ENCODE data around the gene UBE2D4. TPM values are rescaled to one million over a fixed set of nuclear protein-coding genes. Genes with fewer than 3 reads are reported as not detected.

The UBE2D4 gene
- total RNA-seq, 1 experiment from 2014 or later, result 2.4 TPM

- Mint-ChIP-seq H3K36me3 (peaks cover 3% of the 10 kb centered on the region; the same call in 1 of the 2 replicates), H3K4me1 (no peaks in the 10 kb centered on the region), H3K27me3 (ENCODE audit: low read depth) (no peaks in the 10 kb centered on the region), H3K27ac (no peak overlapping the region), H3K9me3 (no peaks in the 10 kb centered on the region), H3K4me3 (no peak overlapping the region)
- POLR2A ChIA-PET, result no interaction called here
- DNase-seq (ENCODE audit: low spot score) (no peak), ATAC-seq (no peak)
- CTCF ChIA-PET, result interaction anchor here (0.7 kb wide), 1 partner anchor 14 kb away, joined by 4 read pairs; no protein-coding TSS in a partner anchor
- TF ChIP-seq ZNF317 (CRISPR knock-in tag; IDR thresholded peaks at IDR 0.05; ENCODE audit: borderline replicate concordance, low read depth) (no peak), ZNF219 (CRISPR knock-in tag; IDR thresholded peaks at IDR 0.05; ENCODE audit: borderline replicate concordance) (no peak), ERG (CRISPR knock-in tag; IDR thresholded peaks at IDR 0.05) (no peak), AR (CRISPR knock-in tag; IDR thresholded peaks at IDR 0.05) (no peak), STAT6 (CRISPR knock-in tag; conservative IDR thresholded peaks at IDR 0.05; ENCODE audit: low read depth) (no peak), ESRRA (CRISPR knock-in tag; IDR thresholded peaks at IDR 0.05; ENCODE audit: borderline replicate concordance) (no peak), GRHL2 (CRISPR knock-in tag; IDR thresholded peaks at IDR 0.05; ENCODE audit: insufficient replicate concordance, severe bottlenecking) (no peak), ZNF138 (CRISPR knock-in tag; conservative IDR thresholded peaks at IDR 0.05) (no peak), JAZF1 (CRISPR knock-in tag; IDR thresholded peaks at IDR 0.05) (no peak)
Observed at GRCh38 chr7:43890468-43890867, 35.8 kb upstream of the UBE2D4 start.

- no peak for ATAC-seq
- H3K36me3 Mint-ChIP-seq, result no peaks in the 10 kb centered on the region
- no peaks in the 10 kb centered on the region for H3K27me3 Mint-ChIP-seq (ENCODE audit: low read depth)
- DNase-seq (ENCODE audit: low spot score), result no peak
- no peak overlapping the region for H3K27ac Mint-ChIP-seq
- peaks cover 4% of the 10 kb centered on the region; the same call in 1 of the 2 replicates for H3K9me3 Mint-ChIP-seq
- no peak overlapping the region for H3K4me3 Mint-ChIP-seq
- ChIA-PET CTCF (interaction anchor here (1.6 kb wide), 1 partner anchor 11 kb away, joined by 3 read pairs; no protein-coding TSS in a partner anchor), POLR2A (no interaction called here)
- TF ChIP-seq NFYB (CRISPR knock-in tag; conservative IDR thresholded peaks at IDR 0.05; ENCODE audit: low read depth), result no peak
- no peak for TF ChIP-seq ATF3 (CRISPR knock-in tag; conservative IDR thresholded peaks at IDR 0.05)
- TF ChIP-seq E2F4 (CRISPR knock-in tag; IDR thresholded peaks at IDR 0.05; ENCODE audit: borderline replicate concordance, low read depth), result no peak
- no peak for TF ChIP-seq ZNF423 (CRISPR knock-in tag; IDR thresholded peaks at IDR 0.05)
- TF ChIP-seq JAZF1 (CRISPR knock-in tag; IDR thresholded peaks at IDR 0.05), result no peak
- no peak for TF ChIP-seq GTF2I (CRISPR knock-in tag; conservative IDR thresholded peaks at IDR 0.05)
- no peak for TF ChIP-seq USF2 (CRISPR knock-in tag; IDR thresholded peaks at IDR 0.05)
- TF ChIP-seq USF1 (CRISPR knock-in tag; IDR thresholded peaks at IDR 0.05), result no peak
- no peak for TF ChIP-seq ZNF232 (CRISPR knock-in tag; IDR thresholded peaks at IDR 0.05)
- no peak for TF ChIP-seq ATF2 (CRISPR knock-in tag; IDR thresholded peaks at IDR 0.05; ENCODE audit: borderline replicate concordance, low read depth)
- H3K4me1 Mint-ChIP-seq, result no peaks in the 10 kb centered on the region
Observed at GRCh38 chr7:43891069-43891955, 34.9 kb upstream of the UBE2D4 start.
